Measurements from ENCODE around the gene DRD4.
"Not testable (repeated sequence)": the region's sequence is repeated elsewhere in the genome, so short reads cannot be mapped to it uniquely, and the experiment has no call there.

DRD4 gene

DNA sequence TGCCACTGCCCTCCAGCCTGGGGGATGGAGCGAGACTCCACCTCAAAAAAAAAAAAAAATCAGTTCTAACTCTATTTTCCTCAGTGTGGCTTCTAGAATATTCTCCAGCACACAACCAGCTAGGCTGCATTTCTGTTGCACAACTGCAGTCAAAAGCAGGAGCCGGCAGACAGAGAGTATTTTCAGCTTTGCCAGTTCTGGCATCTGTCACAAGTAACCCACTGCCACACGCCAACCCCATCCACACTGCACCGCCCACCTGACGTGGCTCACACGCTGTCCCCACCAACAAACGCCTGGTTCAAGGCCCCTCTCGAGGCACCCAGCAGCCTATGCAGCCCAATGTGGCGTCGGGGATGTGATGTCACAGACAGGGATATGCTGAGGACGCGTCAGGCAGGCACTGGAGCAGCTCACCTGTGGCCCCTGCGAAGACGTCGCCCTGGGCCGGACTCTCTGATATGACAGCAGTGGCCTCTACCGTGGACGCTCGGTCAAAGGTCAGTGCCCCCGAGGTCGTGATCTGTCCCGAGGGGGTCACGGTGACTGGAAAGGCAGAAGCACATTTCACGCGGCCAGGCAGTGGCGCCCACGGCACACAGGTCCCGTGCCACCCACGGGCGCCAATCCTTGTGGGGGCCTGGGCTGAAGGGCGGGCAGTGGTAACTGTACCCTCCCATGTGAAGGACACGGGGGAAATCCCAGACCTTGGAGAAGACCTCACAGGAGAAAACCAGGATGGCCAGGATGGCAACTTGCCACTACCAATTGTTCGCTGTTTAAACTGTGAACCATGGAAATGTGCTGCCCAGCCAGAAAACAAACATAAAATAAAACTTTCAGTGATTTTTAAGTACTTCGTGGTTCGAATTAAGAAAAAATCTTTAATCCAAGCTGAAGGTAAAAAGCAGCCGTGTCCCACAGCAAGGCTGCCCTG, 42.5 kb downstream of the DRD4 start:
- no peak for DNase-seq (ENCODE audit: low spot score)

DNA sequence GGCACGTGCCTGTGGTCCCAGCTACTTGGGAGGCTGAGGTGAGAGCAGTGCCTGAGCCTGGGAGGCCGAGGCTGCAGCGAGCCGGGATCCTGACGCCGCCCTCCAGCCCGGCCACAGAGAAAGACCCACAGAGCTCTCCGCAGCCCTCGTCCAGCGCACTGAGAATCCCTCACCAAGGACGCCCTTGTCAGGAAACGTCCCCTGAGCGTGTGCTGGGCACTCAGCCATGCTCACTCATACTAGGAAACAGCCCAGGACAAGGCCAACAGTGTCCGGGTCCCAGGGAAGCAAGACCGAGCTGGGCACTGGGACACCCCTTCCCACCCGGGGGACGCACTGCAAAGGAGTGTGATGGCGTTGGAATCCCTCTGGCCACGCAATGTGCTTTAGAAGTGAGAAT, 43.4 kb downstream of the DRD4 start:
- DNase-seq (ENCODE audit: low spot score), result no peak

DNA sequence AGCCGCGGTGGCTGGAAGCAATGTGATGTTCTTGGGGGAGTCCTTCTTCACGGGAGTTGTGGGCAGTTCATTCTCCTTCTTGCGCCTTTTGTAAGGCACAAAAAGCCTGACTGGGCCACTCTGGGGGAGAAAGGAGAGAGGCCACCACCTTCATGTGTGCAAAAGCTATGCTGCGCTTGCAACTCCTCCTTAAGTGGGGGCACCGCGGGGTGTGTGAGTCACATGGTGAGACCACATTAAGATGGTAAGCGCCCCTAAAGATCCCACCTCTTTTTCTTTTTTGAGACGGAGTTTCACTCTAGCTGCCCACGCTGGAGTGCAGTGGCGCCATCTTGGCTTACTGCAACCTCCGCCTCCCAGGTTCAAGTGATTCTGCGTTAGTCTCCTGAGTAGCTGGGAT, 43.9 kb downstream of the DRD4 start:
- DNase-seq (ENCODE audit: low spot score), result no peak

DNA sequence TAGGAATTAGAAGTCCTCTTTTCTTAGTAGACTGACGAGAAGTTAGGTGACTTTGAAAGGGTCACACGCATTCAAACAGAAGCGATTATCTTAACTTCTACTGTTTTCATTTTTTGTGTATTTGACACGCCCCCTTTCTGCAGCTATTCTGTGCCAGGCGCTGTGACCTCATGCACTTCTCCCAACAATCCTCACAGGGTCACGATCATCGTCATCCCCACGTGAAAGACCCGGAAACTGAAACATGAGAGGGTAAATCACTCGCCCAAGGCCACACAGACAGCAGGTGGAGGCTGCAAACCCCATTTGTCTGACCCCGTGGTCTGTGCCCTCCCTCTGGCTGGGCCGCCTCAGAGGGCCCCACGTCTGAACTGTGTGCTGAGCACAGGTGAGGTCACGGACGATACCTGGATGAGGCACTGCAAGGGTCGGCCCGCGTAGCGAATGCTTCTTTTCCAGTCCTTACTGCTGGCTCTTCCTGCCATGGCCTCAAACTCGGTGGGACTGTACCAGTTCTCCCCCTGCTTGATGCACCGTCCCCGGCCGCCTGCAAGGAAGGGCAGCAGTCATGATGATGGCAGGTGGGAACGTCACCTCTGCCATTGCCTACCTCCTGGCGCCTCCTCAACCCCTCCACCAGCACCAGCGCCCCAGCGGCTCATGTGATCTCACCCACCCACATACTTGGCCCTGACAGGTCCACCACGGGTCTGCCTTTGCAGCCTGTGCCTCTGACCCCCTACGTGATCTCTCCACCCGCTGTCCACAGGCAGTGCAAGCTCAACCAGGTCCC, 49.6 kb downstream of the DRD4 start:
- DNase-seq (ENCODE audit: low spot score), result no peak

DNA sequence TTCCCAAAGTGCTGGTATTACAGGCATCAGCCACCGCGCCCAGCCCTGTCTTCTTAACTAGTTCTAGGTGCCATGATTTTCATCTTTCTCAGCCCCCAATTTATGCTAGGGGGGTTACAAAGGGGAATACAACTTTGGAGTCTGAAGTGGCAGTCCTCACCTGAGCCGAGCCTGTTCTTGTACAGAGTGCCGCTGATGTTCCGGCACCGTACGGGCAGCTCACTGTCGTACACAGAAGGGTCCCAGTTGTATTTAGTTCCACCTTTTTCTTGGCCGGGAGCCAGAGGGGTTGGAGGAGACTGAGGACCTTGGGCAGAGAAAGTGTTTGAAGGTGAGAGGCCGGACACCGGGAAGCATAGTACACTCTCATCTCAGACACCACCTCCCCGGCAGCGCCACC, 50.7 kb downstream of the DRD4 start:
- DNase-seq (ENCODE audit: low spot score), result no peak

DNA sequence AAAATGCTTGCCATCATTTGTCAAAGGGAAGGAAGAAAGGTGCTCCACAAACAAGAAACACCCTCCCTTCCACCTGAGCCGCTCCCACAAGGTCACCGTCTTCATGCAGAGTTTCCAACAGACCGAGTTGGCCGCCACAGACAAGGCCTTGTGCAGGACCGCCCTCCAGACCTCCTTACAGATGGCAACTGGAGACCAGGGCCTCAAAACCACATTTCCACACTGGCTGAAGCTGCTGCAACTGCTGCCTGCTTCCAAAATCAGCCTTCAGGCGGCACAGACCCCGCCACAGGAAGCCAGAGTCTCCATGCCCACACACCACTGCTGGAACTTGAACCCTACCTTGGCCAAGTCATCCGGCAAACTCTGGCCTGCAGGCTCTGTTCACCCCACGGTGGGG, 51.6 kb downstream of the DRD4 start:
- DNase-seq (ENCODE audit: low spot score), result no peak

DNA sequence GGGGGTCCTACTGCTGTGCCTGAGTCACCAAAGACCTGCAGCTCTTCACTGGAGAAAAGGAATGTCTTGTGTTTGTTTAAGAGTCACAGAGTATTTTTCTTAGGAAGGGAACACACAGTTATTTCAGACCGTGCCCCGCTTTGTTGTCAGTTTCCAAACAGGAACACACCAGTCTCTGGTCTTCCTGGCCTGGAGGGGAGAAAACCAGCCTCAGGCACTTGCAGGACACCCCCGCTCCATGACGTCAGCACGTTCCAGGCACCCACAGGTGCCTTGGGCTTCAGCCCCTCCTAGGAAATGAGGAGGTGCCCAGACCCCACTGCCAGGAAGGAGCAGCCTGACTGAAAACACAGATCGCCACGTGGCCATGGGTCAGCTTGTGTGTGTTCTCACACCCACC, 52.6 kb downstream of the DRD4 start:
- DNase-seq (ENCODE audit: low spot score), result no peak

DNA sequence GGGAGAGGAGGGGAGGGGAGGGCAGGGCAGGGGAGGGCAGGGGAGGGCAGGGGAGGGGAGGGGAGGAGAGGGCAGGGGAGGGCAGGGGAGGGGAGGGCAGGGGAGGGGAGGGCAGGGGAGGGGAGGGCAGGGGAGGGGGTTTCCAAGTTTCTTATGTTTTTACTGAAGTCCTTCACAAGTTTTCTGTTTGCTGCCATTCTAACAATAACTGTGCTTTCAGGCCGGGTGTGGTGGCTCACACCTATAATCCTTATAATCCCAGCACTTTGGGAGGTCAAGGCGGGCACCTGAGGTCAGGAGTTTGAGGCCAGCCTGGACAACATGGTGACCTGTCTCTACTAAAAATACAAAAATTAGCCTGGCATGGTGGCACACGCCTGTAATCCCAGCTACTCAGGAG, 53.2 kb downstream of the DRD4 start:
- not testable (repeated sequence) for DNase-seq (ENCODE audit: low spot score)

Measured in hematopoietic multipotent progenitor cell treated with erythropoietin and hydrocortisone succinate and interleukin-3 and kit ligand, for 17 days (in vitro differentiated cells).